Endothelial cell of umbilical vein (primary cell): ENCODE results near the gene OTOP1.

Experiments used
- CTCF ChIP-seq, 2 donors: IDR thresholded peaks; 1 replicate in 1 of 2; 2 replicates in 1 of 2; pipeline ENCODE4 v1.5.1; 2011; ENCODE audit warnings: low read length in 2 of 2, mild to moderate bottlenecking in 2 of 2, moderate library complexity in 2 of 2, control low read depth in 1 of 2, inconsistent platforms in 1 of 2, low read depth in 1 of 2; ENCODE audit not compliant: insufficient read depth in 1 of 2; ENCODE audit errors: extremely low read depth in 1 of 2
- EZH2 ChIP-seq: IDR thresholded peaks from 2 replicates; pipeline ENCODE4 v1.6.1; 2012; ENCODE audit warnings: borderline replicate concordance, low read depth, mild to moderate bottlenecking, moderate library complexity, low read length, inconsistent platforms; ENCODE audit not compliant: severe bottlenecking
- FOS ChIP-seq: IDR thresholded peaks from 2 replicates; pipeline ENCODE4 v1.6.1; 2011; ENCODE audit warnings: mild to moderate bottlenecking, low read length, moderate library complexity, borderline replicate concordance; ENCODE audit not compliant: insufficient read depth
- JUN ChIP-seq: IDR thresholded peaks from 2 replicates; pipeline ENCODE4 v1.6.1; 2011; ENCODE audit warnings: borderline replicate concordance, low read depth; ENCODE audit not compliant: insufficient read length, insufficient read depth
- MYC ChIP-seq: IDR thresholded peaks from one replicate; pipeline ENCODE4 v1.6.1; 2011; ENCODE audit warnings: mild to moderate bottlenecking, low read depth, low read length
- POLR2A ChIP-seq: IDR thresholded peaks from 2 replicates; pipeline ENCODE4 v1.6.1; 2012; ENCODE audit warnings: low read depth, mild to moderate bottlenecking, control low read depth, low read length
- POLR2AphosphoS5 ChIP-seq: IDR thresholded peaks from 2 replicates; pipeline ENCODE4 v1.6.1; 2012; ENCODE audit warnings: low read depth, mild to moderate bottlenecking, control low read depth, low read length, moderate library complexity; ENCODE audit not compliant: insufficient read depth

GRCh38 chr4:4268776-4269175 is 42.0 kb upstream of the OTOP1 start:
- TF ChIP-seq FOS (no peak), POLR2AphosphoS5 (no peak), EZH2 (no peak), POLR2A (no peak), CTCF (IDR thresholded peaks at IDR 0.05; ENCODE audit: extremely low read depth in 1 of 2, insufficient read depth in 1 of 2, low read depth in 1 of 2, low read length in 2 of 2) (no peak), MYC (no peak), JUN (no peak)
